Measurements from ENCODE around the gene KCNQ1. TPM values are rescaled to one million over a fixed set of nuclear protein-coding genes. Genes with fewer than 3 reads are reported as not detected.

Gene KCNQ1
- polyA plus RNA-seq, 1 donor from 2014 or later, result not detected

- Histone ChIP-seq H3K27ac (ENCODE audit: low read length) (no peak overlapping the region), H3K9ac (ENCODE audit: low read length) (no peak overlapping the region), H3K9me2 (ENCODE audit: insufficient read depth, low read length) (no peaks in the 10 kb centered on the region), H3K9me3 (ENCODE audit: low read length) (no peaks in the 10 kb centered on the region), H3F3A (ENCODE audit: insufficient read depth, low read length, poor library complexity, severe bottlenecking) (no peaks in the 10 kb centered on the region), H3K27me3 (ENCODE audit: insufficient read depth, low read depth, low read length) (no peaks in the 10 kb centered on the region), H4K20me1 (ENCODE audit: insufficient read depth) (no peaks in the 10 kb centered on the region), H3K36me3 (ENCODE audit: insufficient read depth, low read length) (no peaks in the 10 kb centered on the region), H3K4me3 (ENCODE audit: low read length) (no peak overlapping the region), H3K4me2 (ENCODE audit: low read length) (no peak overlapping the region), H3K79me2 (replicated peaks; ENCODE audit: insufficient read depth, low read length) (no peaks in the 10 kb centered on the region), H2AFZ (ENCODE audit: low read depth, low read length) (no peak overlapping the region)
- TF ChIP-seq MXI1 (conservative IDR thresholded peaks at IDR 0.05; ENCODE audit: poor library complexity, severe bottlenecking), result no peak
- TF ChIP-seq REST (IDR thresholded peaks at IDR 0.05; ENCODE audit: borderline replicate concordance), result no peak
- TF ChIP-seq CTCF (IDR thresholded peaks at IDR 0.05; ENCODE audit: poor library complexity, severe bottlenecking), result no peak
- TF ChIP-seq TAF1 (IDR thresholded peaks at IDR 0.05; ENCODE audit: low read depth), result no peak
- no peak for TF ChIP-seq EP300 (conservative IDR thresholded peaks at IDR 0.05; ENCODE audit: poor library complexity, severe bottlenecking)
- TF ChIP-seq EZH2 (IDR thresholded peaks at IDR 0.05; ENCODE audit: borderline replicate concordance, insufficient read depth, low read length, poor library complexity, severe bottlenecking), result no peak
- no peak for TF ChIP-seq RAD21 (conservative IDR thresholded peaks at IDR 0.05)
- TF ChIP-seq SMC3 (conservative IDR thresholded peaks at IDR 0.05; ENCODE audit: poor library complexity), result no peak
- no peak for TF ChIP-seq POLR2AphosphoS5 (IDR thresholded peaks at IDR 0.05)
Observed at GRCh38 chr11:2481253-2481652, 36.4 kb downstream of the KCNQ1 start.

GRCh38 chr11:2482204-2482603 is 37.4 kb downstream of the KCNQ1 start:
- Histone ChIP-seq H4K20me1 (ENCODE audit: insufficient read depth) (no peaks in the 10 kb centered on the region), H3K4me3 (ENCODE audit: low read length) (no peak overlapping the region), H3K27ac (ENCODE audit: low read length) (no peak overlapping the region), H3K9me2 (ENCODE audit: insufficient read depth, low read length) (no peaks in the 10 kb centered on the region), H3K4me2 (ENCODE audit: low read length) (no peak overlapping the region), H3F3A (ENCODE audit: insufficient read depth, low read length, poor library complexity, severe bottlenecking) (no peaks in the 10 kb centered on the region), H3K9me3 (ENCODE audit: low read length) (no peaks in the 10 kb centered on the region), H3K9ac (ENCODE audit: low read length) (no peak overlapping the region), H3K27me3 (ENCODE audit: insufficient read depth, low read depth, low read length) (no peaks in the 10 kb centered on the region), H2AFZ (ENCODE audit: low read depth, low read length) (no peak overlapping the region), H3K36me3 (ENCODE audit: insufficient read depth, low read length) (no peaks in the 10 kb centered on the region), H3K79me2 (replicated peaks; ENCODE audit: insufficient read depth, low read length) (no peaks in the 10 kb centered on the region)
- TF ChIP-seq POLR2AphosphoS5 (IDR thresholded peaks at IDR 0.05), result no peak
- TF ChIP-seq RAD21 (conservative IDR thresholded peaks at IDR 0.05), result no peak
- TF ChIP-seq MXI1 (conservative IDR thresholded peaks at IDR 0.05; ENCODE audit: poor library complexity, severe bottlenecking), result no peak
- no peak for TF ChIP-seq CTCF (IDR thresholded peaks at IDR 0.05; ENCODE audit: poor library complexity, severe bottlenecking)
- no peak for TF ChIP-seq EZH2 (IDR thresholded peaks at IDR 0.05; ENCODE audit: borderline replicate concordance, insufficient read depth, low read length, poor library complexity, severe bottlenecking)
- TF ChIP-seq EP300 (conservative IDR thresholded peaks at IDR 0.05; ENCODE audit: poor library complexity, severe bottlenecking), result no peak

Measured in neural cell (in vitro differentiated cells).